Activated B cell treated with CpG ODN at 0.5 μM for 24 hours (primary cell): ENCODE results near the gene GSTA4. TPM values are rescaled to one million over a fixed set of nuclear protein-coding genes. Genes with fewer than 3 reads are reported as not detected.
A peak's percentile ranks its signal among the peaks of the same experiment; 100 is the strongest.

ENCODE experiments used
- ATAC-seq: fragments of 200-7000 bp; cut with Tn5 transposase; one replicate; pipeline ENCODE4 v1.10.0; 2021; ENCODE audit warnings: low read depth, mild to moderate bottlenecking, moderate library complexity
- CTCF ChIA-PET: fragments of 350-600 bp; sonication (Branson Sonifier 250); formaldehyde crosslinking; loops from one replicate; lab custom pipeline; 2021; ENCODE audit warnings: antibody characterized with exemption; lab: Charles Lee
- POLR2A ChIA-PET: fragments of 350-600 bp; sonication (Branson Sonifier 250); formaldehyde crosslinking; loops from one replicate; lab custom pipeline; 2021; ENCODE audit warnings: antibody characterized with exemption; lab: Charles Lee
- DNase-seq: peaks from one replicate; pipeline ENCODE4 v3.0.0; 2022
- H3K27ac Mint-ChIP-seq: one replicate; pipeline ENCODE4 v1.8.0; 2020; ENCODE audit warnings: mixed read lengths
- H3K27me3 Mint-ChIP-seq: one replicate; pipeline ENCODE4 v1.8.0; 2021; ENCODE audit warnings: mixed read lengths
- H3K36me3 Mint-ChIP-seq: one replicate; pipeline ENCODE4 v1.8.0; 2021; ENCODE audit warnings: low read depth, mixed read lengths
- H3K4me1 Mint-ChIP-seq: one replicate; pipeline ENCODE4 v1.8.0; 2021; ENCODE audit warnings: mixed read lengths
- H3K4me3 Mint-ChIP-seq: one replicate; pipeline ENCODE4 v1.8.0; 2020; ENCODE audit warnings: mild to moderate bottlenecking, mixed read lengths
- H3K9me3 Mint-ChIP-seq: one replicate; pipeline ENCODE4 v1.8.0; 2020; ENCODE audit warnings: mixed read lengths
- intact Hi-C: fragments of 100-400 bp; cut with micrococcal nuclease; formaldehyde crosslinking; loops from one replicate; pipeline ENCODE4 v1.15.1; 2024
- total RNA-seq: library from RNA; stranded (reverse); gene quantifications from 2 replicates; pipeline ENCODE4 v1.2.3, GENCODE V29; 2022
- TF ChIP-seq, protein P1 (sequence below): fragments of 200-600 bp; IDR thresholded peaks from one replicate; pipeline ENCODE4 v1.8.0; 2022; ENCODE audit warnings: antibody characterized with exemption, mild to moderate bottlenecking

GSTA4 gene
- total RNA-seq, 1 donor from 2014 or later, result 3.3 TPM

DNA sequence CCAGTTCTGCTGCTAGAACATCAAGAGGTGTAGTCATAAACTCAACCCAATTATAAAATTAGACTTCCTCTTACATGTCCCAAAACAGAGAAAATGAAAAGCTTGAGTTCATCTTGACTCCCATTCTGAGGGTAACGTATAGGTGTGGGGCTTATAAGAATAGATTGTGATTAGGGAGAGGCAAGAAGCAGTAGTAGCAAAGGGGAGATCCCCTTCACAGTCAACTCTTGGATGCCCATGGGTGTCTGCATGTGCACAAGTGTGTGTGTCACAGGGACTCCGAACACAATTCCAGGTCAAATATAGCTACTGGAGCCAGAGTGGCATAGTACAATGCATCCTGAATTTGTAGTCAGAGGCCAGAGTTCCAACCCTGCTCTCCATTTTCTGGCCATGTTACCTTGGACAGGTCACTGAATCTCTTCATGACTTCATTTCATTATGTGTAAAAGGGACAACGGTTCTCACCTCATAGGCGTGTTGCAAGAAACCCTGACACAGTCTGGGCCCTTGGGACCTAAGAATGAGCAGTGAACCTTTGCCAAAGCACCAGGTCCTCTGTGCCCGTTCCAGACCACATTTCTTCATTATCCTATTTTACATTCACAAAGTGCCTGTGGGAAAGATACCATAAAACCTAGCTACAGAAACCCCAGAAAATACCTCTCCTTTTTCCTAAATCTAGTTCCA is 11.8 kb downstream of the GSTA4 start:
- TF ChIP-seq, protein P1, sequence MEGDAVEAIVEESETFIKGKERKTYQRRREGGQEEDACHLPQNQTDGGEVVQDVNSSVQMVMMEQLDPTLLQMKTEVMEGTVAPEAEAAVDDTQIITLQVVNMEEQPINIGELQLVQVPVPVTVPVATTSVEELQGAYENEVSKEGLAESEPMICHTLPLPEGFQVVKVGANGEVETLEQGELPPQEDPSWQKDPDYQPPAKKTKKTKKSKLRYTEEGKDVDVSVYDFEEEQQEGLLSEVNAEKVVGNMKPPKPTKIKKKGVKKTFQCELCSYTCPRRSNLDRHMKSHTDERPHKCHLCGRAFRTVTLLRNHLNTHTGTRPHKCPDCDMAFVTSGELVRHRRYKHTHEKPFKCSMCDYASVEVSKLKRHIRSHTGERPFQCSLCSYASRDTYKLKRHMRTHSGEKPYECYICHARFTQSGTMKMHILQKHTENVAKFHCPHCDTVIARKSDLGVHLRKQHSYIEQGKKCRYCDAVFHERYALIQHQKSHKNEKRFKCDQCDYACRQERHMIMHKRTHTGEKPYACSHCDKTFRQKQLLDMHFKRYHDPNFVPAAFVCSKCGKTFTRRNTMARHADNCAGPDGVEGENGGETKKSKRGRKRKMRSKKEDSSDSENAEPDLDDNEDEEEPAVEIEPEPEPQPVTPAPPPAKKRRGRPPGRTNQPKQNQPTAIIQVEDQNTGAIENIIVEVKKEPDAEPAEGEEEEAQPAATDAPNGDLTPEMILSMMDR, result no peak
- peak; percentile 67 for ATAC-seq
- Mint-ChIP-seq H3K4me1 (peaks cover 44% of the 10 kb centered on the region), H3K27me3 (no peaks in the 10 kb centered on the region), H3K4me3 (peak overlapping the region; percentile 58), H3K27ac (no peak overlapping the region), H3K9me3 (no peaks in the 10 kb centered on the region), H3K36me3 (no peaks in the 10 kb centered on the region)
- no peak for DNase-seq
- CTCF ChIA-PET, result no interaction called here
- POLR2A ChIA-PET, result interaction anchor here (2.2 kb wide), 1 partner anchor 11 kb away, joined by 14 read pairs; the partner anchor contains the start of gene GSTA4
- intact Hi-C loops, result no loop called here

DNA sequence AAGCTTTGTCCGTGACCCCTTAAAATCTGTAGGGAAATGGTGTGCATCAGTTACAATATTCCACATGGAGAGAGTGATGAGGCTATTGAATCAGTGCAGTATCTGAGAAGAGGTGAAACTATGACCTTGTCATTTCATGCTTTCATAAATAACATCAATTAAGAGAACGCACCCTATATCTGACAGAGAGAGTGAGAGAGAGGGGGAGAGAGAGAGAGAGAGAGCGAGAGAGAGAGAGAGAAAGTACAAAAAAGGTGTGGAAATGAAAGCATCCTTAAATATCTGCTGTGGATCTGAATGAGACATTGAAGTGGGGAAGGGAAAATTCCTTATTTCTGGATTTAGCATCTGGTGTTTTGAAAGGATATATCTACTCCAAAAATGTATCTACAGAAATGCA is 12.4 kb downstream of the GSTA4 start:
- TF ChIP-seq, protein P1, result no peak
- Mint-ChIP-seq H3K27me3 (no peaks in the 10 kb centered on the region), H3K9me3 (no peaks in the 10 kb centered on the region), H3K36me3 (no peaks in the 10 kb centered on the region), H3K4me3 (no peak overlapping the region), H3K27ac (no peak overlapping the region), H3K4me1 (peaks cover 44% of the 10 kb centered on the region)
- no peak for DNase-seq
- CTCF ChIA-PET, result no interaction called here
- intact Hi-C loops, result no loop called here
- no peak for ATAC-seq
- POLR2A ChIA-PET, result no interaction called here

DNA sequence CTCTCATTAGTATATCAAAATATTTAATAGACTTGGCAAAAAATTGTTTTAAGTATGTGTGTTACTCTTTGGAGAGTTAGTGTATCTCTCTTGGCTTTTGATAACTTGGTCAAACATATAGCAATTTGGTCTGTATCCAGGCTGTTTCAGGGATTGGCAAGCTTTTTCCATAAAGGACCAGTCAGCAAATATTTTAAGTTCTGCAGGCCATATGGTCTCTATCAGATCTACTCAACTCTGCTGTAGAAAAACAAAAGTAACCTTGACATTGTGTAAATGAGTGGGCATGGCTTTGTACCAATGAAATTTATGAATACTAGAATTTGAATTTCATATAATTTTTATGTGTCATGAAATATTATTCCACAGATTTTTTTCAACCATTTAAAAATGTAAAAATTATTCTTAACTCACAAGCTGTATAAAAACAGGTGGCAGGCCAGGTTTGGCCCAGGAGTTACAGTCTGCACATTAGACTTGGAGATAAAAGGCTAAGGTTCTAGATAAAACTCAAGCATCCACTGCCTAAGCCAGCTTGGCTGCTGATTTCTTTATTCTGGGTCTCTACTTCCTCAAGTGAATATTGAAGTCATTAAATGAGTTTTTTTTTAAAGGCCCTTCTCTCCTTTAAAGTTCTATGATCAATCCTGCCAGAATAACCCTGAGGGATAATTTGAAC is 13.7 kb downstream of the GSTA4 start:
- DNase-seq, result no peak
- no peak overlapping the region for H3K4me3 Mint-ChIP-seq
- TF ChIP-seq, protein P1, result no peak
- POLR2A ChIA-PET, result no interaction called here
- H3K27ac Mint-ChIP-seq, result no peak overlapping the region
- CTCF ChIA-PET, result interaction anchor here (0.9 kb wide), 1 partner anchor 14 kb away, joined by 3 read pairs; no protein-coding TSS in a partner anchor
- ATAC-seq, result no peak
- no peaks in the 10 kb centered on the region for H3K36me3 Mint-ChIP-seq
- no peaks in the 10 kb centered on the region for H3K27me3 Mint-ChIP-seq
- H3K9me3 Mint-ChIP-seq, result no peaks in the 10 kb centered on the region
- peaks cover 50% of the 10 kb centered on the region for H3K4me1 Mint-ChIP-seq
- intact Hi-C loops, result no loop called here

DNA sequence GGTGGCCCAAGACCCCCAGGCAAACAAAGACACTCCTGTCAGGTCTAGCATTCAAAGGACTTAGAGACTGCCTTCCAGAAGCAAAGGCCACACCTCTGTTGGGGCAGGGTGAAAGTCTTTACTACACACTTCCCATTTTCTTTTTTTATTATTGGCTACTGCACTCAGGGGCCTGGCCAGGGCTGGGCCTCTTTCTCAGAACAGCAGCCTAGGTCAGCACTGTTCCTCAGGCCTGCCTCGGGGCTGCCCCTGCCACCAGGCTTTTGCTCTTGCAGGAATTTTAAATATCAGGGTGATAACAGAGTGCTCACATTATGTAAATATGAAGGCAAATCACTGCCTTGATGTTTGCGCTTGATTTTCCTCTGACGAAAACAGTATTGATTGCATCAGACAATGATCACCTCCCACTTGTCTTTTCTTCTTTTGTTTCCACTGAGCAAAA is 18.5 kb downstream of the GSTA4 start:
- Mint-ChIP-seq H3K9me3 (no peaks in the 10 kb centered on the region), H3K4me3 (no peak overlapping the region), H3K36me3 (no peaks in the 10 kb centered on the region), H3K27ac (peak overlapping the region; percentile 66), H3K27me3 (no peaks in the 10 kb centered on the region), H3K4me1 (peaks cover 37% of the 10 kb centered on the region)
- TF ChIP-seq, protein P1, result no peak
- ATAC-seq (peak; percentile 87), DNase-seq (no peak)
- intact Hi-C loops, result loop anchor here (1.0 kb wide), 2 partner anchors 8 to 20 kb away; no protein-coding TSS in a partner anchor
- CTCF ChIA-PET, result no interaction called here
- POLR2A ChIA-PET, result interaction anchor here (1.8 kb wide), 1 partner anchor 19 kb away, joined by 5 read pairs; the partner anchor contains the start of gene GSTA4

DNA sequence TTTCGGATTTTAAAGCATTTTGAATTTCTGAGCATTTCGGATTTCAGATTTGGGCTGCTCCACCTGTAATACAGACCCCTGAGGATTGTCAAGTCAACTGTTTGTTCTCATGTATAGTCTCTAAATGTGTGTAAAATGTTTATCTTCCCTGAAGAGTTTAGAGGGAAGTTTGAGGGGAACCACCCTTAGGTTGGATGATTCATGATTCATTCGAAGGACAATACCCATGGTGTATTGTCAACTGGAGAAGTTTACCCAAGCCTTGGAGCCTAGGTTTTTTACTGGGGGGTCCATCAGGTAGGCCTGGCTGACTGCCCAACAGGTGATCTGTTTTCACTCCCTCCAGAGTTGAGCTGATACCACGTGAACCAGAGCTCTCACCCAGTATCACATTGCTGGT is 18.9 kb downstream of the GSTA4 start:
- H3K27me3 Mint-ChIP-seq, result no peaks in the 10 kb centered on the region
- intact Hi-C loops, result loop anchor here (1.0 kb wide), 2 partner anchors 8 to 20 kb away; no protein-coding TSS in a partner anchor
- no peaks in the 10 kb centered on the region for H3K36me3 Mint-ChIP-seq
- peak overlapping the region; percentile 66 for H3K27ac Mint-ChIP-seq
- ATAC-seq (peak; percentile 42), DNase-seq (no peak)
- peaks cover 37% of the 10 kb centered on the region for H3K4me1 Mint-ChIP-seq
- no peak overlapping the region for H3K4me3 Mint-ChIP-seq
- ChIA-PET CTCF (no interaction called here), POLR2A (interaction anchor here (0.6 to 1.8 kb wide), 2 partner anchors 16 to 19 kb away, joined by 5 to 6 read pairs; partner anchors contain the start of gene GSTA4)
- TF ChIP-seq, protein P1, result no peak
- no peaks in the 10 kb centered on the region for H3K9me3 Mint-ChIP-seq
